PC-3 (cell line): ENCODE data around the gene IL17D. TPM values are rescaled to one million over a fixed set of nuclear protein-coding genes. Genes with fewer than 3 reads are reported as not detected.

ENCODE experiments used
- ATAC-seq: fragments of 200-7000 bp; cut with Tn5 transposase; 2 replicates; pipeline ENCODE4 v1.9.1; 2020; ENCODE audit warnings: mild to moderate bottlenecking, moderate library complexity
- BruUV-seq: library from RNA; stranded (reverse); fragments of 400-500 nt; replicated peaks from 2 replicates; lab custom pipeline; 2021; lab: Mats Ljungman, UMichigan
- CTCF ChIA-PET: fragments of 300-600 bp; sonication (Branson Sonifier 250); formaldehyde crosslinking; loops from one replicate; lab custom pipeline; 2022; ENCODE audit warnings: antibody characterized with exemption; lab: Charles Lee
- POLR2A ChIA-PET: fragments of 300-600 bp; sonication (Branson Sonifier 250); formaldehyde crosslinking; loops from one replicate; lab custom pipeline; 2022; ENCODE audit warnings: antibody characterized with exemption; ENCODE audit not compliant: unreplicated experiment; lab: Charles Lee
- DNase-seq: peaks from one replicate; pipeline ENCODE4 v3.0.0-alpha.2; 2015
- H2AFZ ChIP-seq: fragments of 300-600 bp; sonication (generic); 2 replicates; pipeline ENCODE4 v1.6.0; 2016; ENCODE audit warnings: antibody characterized with exemption, low read length
- H3F3A ChIP-seq: fragments of 300-600 bp; sonication (generic); one replicate; pipeline ENCODE4 v1.6.0; 2017; ENCODE audit warnings: antibody characterized with exemption, low read length, control low read depth, mild to moderate bottlenecking; ENCODE audit not compliant: unreplicated experiment
- H3K27ac ChIP-seq: fragments of 300-600 bp; sonication (generic); 2 replicates; pipeline ENCODE4 v1.5.1; 2016; ENCODE audit warnings: mild to moderate bottlenecking, low read length
- H3K27me3 ChIP-seq: fragments of 300-600 bp; sonication (generic); 2 replicates; pipeline ENCODE4 v1.6.1; 2016; ENCODE audit warnings: low read length, mixed read lengths
- H3K36me3 ChIP-seq: fragments of 300-600 bp; sonication (generic); 2 replicates; pipeline ENCODE4 v1.6.1; 2016; ENCODE audit warnings: low read depth, mixed run types, low read length, mixed read lengths
- H3K4me1 ChIP-seq: fragments of 300-600 bp; sonication (generic); 2 replicates; pipeline ENCODE4 v1.5.1; 2016; ENCODE audit warnings: low read length; ENCODE audit not compliant: insufficient read depth
- H3K4me2 ChIP-seq: fragments of 300-600 bp; sonication (generic); 2 replicates; pipeline ENCODE4 v1.6.0; 2016; ENCODE audit warnings: low read length
- H3K4me3 ChIP-seq: fragments of 300-600 bp; sonication (generic); 2 replicates; pipeline ENCODE4 v1.5.1; 2016; ENCODE audit warnings: mild to moderate bottlenecking, low read length, mixed read lengths
- H3K79me2 ChIP-seq: fragments of 300-600 bp; sonication (generic); 2 replicates; pipeline ENCODE4 v1.6.1; 2017; ENCODE audit warnings: low read length, mixed read lengths
- H3K9ac ChIP-seq: fragments of 300-600 bp; sonication (generic); 2 replicates; pipeline ENCODE4 v1.6.0; 2016; ENCODE audit warnings: mild to moderate bottlenecking, low read length
- H3K9me2 ChIP-seq: fragments of 300-600 bp; sonication (generic); replicated peaks from 2 replicates; pipeline ENCODE4 v1.6.1; 2016; ENCODE audit warnings: mixed run types, low read length, mixed read lengths
- H3K9me3 ChIP-seq: fragments of 300-600 bp; sonication (generic); 2 replicates; pipeline ENCODE4 v1.6.1; 2016; ENCODE audit warnings: low read length, mixed read lengths
- H4K20me1 ChIP-seq: fragments of 300-600 bp; sonication (generic); 2 replicates; pipeline ENCODE4 v1.6.1; 2016; ENCODE audit warnings: low read length, mixed read lengths
- EZH2 ChIP-seq: fragments of 300-600 bp; sonication (generic); IDR thresholded peaks from one replicate; pipeline ENCODE4 v1.6.1; 2017; ENCODE audit warnings: antibody characterized with exemption, mild to moderate bottlenecking, low read length; ENCODE audit not compliant: unreplicated experiment
- EZH2phosphoT487 ChIP-seq: fragments of 300-600 bp; sonication (generic); IDR thresholded peaks from 2 replicates; pipeline ENCODE4 v1.6.1; 2018; ENCODE audit warnings: mild to moderate bottlenecking, antibody characterized with exemption, low read length, borderline replicate concordance
- intact Hi-C: fragments of 100-400 bp; cut with micrococcal nuclease; formaldehyde crosslinking; loops from 2 replicates; pipeline ENCODE4 v1.9.0; 2023
- total RNA-seq: library from RNA; depleted of rRNA; stranded (reverse); fragments of >200 nt; gene quantifications from 2 replicates; pipeline ENCODE4 v1.2.3, GENCODE V29; 2014
- TF ChIP-seq, protein P1 (sequence below): fragments of 300-600 bp; sonication (generic); conservative IDR thresholded peaks from 2 replicates; pipeline ENCODE4 v1.5.1; 2017; ENCODE audit warnings: antibody characterized with exemption, low read depth, mild to moderate bottlenecking, low read length

The IL17D gene
- total RNA-seq, 1 experiment from 2014 or later, result 1.1 TPM

DNA sequence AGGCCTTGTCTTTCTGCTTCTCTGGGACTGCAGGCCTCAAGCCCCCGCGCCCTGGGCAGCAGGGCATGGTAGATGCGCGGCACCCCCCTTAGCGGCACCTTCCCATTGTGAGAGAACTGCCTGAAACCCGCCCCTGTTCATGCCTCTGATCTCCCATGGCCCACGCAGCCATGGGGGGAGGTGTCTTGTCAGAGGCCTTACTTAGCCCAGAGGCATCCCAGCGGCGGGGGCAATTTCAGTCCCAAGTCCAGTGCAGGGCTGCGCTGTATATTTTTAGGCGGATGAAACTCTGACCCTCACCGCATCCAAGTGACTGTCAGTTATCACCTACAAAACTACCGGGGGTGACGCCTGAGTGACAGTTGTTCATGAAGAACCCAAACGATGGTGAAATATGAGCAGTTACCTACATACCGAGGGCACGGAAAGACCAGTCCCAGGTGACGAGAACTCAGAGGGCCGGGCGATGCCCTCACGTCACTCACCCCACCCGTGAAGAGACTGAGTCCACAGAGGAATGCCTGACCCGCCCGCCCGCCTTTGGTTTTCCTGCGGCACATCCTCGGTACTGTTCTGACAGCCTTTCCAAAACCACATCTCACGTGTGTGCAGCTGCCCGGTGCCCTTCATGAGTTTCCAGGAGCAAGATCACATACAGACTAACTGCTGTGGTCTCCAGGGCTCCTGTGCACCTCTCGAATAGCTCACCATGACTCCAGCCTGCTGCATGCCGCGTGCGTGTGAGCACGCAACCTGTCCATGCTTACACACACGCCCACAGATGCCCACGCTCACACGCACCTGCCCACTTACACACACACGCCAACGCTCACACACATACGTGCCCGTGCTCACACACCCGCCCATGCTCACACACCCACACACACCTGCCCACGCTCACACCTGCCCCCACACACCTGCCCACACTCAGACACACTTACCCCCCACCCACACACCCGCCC is 14.4 kb downstream of the IL17D start:
- DNase-seq, result no peak
- no peak for TF ChIP-seq EZH2
- TF ChIP-seq, protein P1, sequence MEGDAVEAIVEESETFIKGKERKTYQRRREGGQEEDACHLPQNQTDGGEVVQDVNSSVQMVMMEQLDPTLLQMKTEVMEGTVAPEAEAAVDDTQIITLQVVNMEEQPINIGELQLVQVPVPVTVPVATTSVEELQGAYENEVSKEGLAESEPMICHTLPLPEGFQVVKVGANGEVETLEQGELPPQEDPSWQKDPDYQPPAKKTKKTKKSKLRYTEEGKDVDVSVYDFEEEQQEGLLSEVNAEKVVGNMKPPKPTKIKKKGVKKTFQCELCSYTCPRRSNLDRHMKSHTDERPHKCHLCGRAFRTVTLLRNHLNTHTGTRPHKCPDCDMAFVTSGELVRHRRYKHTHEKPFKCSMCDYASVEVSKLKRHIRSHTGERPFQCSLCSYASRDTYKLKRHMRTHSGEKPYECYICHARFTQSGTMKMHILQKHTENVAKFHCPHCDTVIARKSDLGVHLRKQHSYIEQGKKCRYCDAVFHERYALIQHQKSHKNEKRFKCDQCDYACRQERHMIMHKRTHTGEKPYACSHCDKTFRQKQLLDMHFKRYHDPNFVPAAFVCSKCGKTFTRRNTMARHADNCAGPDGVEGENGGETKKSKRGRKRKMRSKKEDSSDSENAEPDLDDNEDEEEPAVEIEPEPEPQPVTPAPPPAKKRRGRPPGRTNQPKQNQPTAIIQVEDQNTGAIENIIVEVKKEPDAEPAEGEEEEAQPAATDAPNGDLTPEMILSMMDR, result no peak
- no peak for TF ChIP-seq EZH2phosphoT487
- intact Hi-C loops, result loop anchor here (10.0 kb wide), 1 partner anchor 67 kb away; no protein-coding TSS in a partner anchor
- ChIA-PET CTCF (no interaction called here), POLR2A (no interaction called here)
- H3K4me1 ChIP-seq, result peaks cover 1% of the 10 kb centered on the region; the same call in 1 of the 2 replicates
- H2AFZ ChIP-seq, result no peak overlapping the region
- H3K9me3 ChIP-seq, result no peaks in the 10 kb centered on the region
- H3K9me2 ChIP-seq, result no peaks in the 10 kb centered on the region
- BruUV-seq, result no TSS peak
- ATAC-seq, result no peak
- H3K79me2 ChIP-seq, result no peaks in the 10 kb centered on the region
- no peaks in the 10 kb centered on the region for H4K20me1 ChIP-seq
- no peak overlapping the region for H3K9ac ChIP-seq
- no peak overlapping the region for H3K4me2 ChIP-seq
- no peaks in the 10 kb centered on the region for H3F3A ChIP-seq
- no peak overlapping the region for H3K4me3 ChIP-seq
- no peaks in the 10 kb centered on the region for H3K36me3 ChIP-seq
- no peak overlapping the region for H3K27ac ChIP-seq
- no peaks in the 10 kb centered on the region for H3K27me3 ChIP-seq

DNA sequence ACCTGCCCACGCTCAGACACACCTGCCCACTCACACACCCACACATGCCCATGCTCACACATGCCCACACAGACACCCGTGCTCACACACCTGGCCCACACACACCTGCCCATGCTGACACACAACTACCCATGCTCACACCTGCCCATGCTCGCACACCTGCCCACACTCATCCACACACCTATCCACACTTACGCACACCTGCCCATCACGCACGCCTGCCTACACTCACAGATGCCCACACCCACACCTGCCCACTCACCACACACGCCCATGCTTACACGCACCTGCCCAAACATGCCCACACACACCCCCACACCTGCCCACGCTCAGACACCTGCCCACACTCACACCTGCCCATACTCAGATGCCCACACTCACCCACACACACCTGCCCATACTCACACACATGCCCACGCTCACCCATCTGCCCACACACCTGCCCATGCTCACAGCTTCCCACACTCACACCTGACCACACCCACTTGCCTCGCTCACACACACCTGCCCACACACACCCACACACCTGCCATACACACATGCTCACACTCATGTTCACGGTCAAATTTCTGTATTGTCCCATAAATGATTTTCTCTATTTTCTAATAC is 15.6 kb downstream of the IL17D start:
- POLR2A ChIA-PET, result no interaction called here
- no peaks in the 10 kb centered on the region for H3K9me2 ChIP-seq
- no peak for TF ChIP-seq EZH2phosphoT487
- TF ChIP-seq EZH2, result no peak
- TF ChIP-seq, protein P1, result no peak
- no peaks in the 10 kb centered on the region for H3K79me2 ChIP-seq
- no peaks in the 10 kb centered on the region for H3K36me3 ChIP-seq
- no peaks in the 10 kb centered on the region for H3K9me3 ChIP-seq
- no peaks in the 10 kb centered on the region for H3K4me1 ChIP-seq
- H4K20me1 ChIP-seq, result no peaks in the 10 kb centered on the region
- H3K4me3 ChIP-seq, result no peak overlapping the region
- H3F3A ChIP-seq, result no peaks in the 10 kb centered on the region
- H3K27ac ChIP-seq, result no peak overlapping the region
- H3K27me3 ChIP-seq, result no peaks in the 10 kb centered on the region
- H2AFZ ChIP-seq, result no peak overlapping the region
- DNase-seq (no peak), ATAC-seq (no peak)
- no peak overlapping the region for H3K9ac ChIP-seq
- no TSS peak for BruUV-seq
- intact Hi-C loops, result loop anchor here (10.0 kb wide), 1 partner anchor 66 kb away; no protein-coding TSS in a partner anchor
- CTCF ChIA-PET, result no interaction called here
- no peak overlapping the region for H3K4me2 ChIP-seq
